MCF 10A (cell line): ENCODE data around the gene MFAP5. TPM values are rescaled to one million over a fixed set of nuclear protein-coding genes. Genes with fewer than 3 reads are reported as not detected.

Experiments
- Bru-seq: library from RNA; stranded (reverse); fragments of 400-500 nt; gene quantifications from one replicate; lab custom pipeline; 2021; lab: Mats Ljungman, UMichigan
- BruChase-seq, 2 experiments: library from RNA; stranded (reverse); fragments of 400-500 nt; gene quantifications; one replicate each; lab custom pipeline; 2021; lab: Mats Ljungman, UMichigan
- BruUV-seq: library from RNA; stranded (reverse); fragments of 400-500 nt; replicated peaks from 2 replicates; lab custom pipeline; 2021; lab: Mats Ljungman, UMichigan
- CTCF ChIA-PET: fragments of 300-600 bp; sonication (Branson Sonifier 250); formaldehyde crosslinking; extraction: SDS; loops from one replicate; lab custom pipeline; 2021; ENCODE audit warnings: antibody characterized with exemption, inconsistent platforms; lab: Yijun Ruan, JAX
- POLR2A ChIA-PET: fragments of 300-600, 350-650 bp; sonication (Branson Sonifier 250); formaldehyde crosslinking; extraction: SDS; loops from one replicate; lab custom pipeline; 2020; ENCODE audit warnings: antibody characterized with exemption, inconsistent platforms; lab: Yijun Ruan, JAX
- DNase-seq: peaks from one replicate; pipeline ENCODE4 v3.0.0-alpha.2; 2018; ENCODE audit not compliant: unreplicated experiment
- H3K27ac Mint-ChIP-seq: one replicate; pipeline ENCODE4 v1.8.0; 2022; ENCODE audit warnings: mild to moderate bottlenecking, low read depth, mixed read lengths; ENCODE audit not compliant: unreplicated experiment
- H3K27me3 Mint-ChIP-seq: one replicate; pipeline ENCODE4 v1.8.0; 2022; ENCODE audit warnings: mixed read lengths; ENCODE audit not compliant: insufficient read depth, unreplicated experiment
- H3K36me3 Mint-ChIP-seq: one replicate; pipeline ENCODE4 v1.8.0; 2022; ENCODE audit warnings: mild to moderate bottlenecking, moderate library complexity, mixed read lengths; ENCODE audit not compliant: insufficient read depth, unreplicated experiment
- H3K4me1 Mint-ChIP-seq: one replicate; pipeline ENCODE4 v1.8.0; 2022; ENCODE audit warnings: mixed read lengths; ENCODE audit not compliant: insufficient read depth, unreplicated experiment
- H3K4me3 Mint-ChIP-seq: one replicate; pipeline ENCODE4 v1.8.0; 2022; ENCODE audit warnings: mild to moderate bottlenecking, moderate library complexity, mixed read lengths; ENCODE audit not compliant: unreplicated experiment
- H3K9me3 Mint-ChIP-seq: one replicate; pipeline ENCODE4 v1.8.0; 2022; ENCODE audit warnings: mixed read lengths; ENCODE audit not compliant: unreplicated experiment
- intact Hi-C: fragments of 100-400 bp; cut with micrococcal nuclease; formaldehyde crosslinking; loops from 2 replicates; pipeline ENCODE4 v1.14.1; 2022
- long read RNA-seq: library from polyadenylated mRNA; stranded (forward); transcript quantifications from one replicate; pipeline ENCODE4 v2.0.0, GENCODE V29; 2022
- total RNA-seq: library from RNA; stranded (reverse); gene quantifications from 2 replicates; pipeline ENCODE4 v1.2.3, GENCODE V29; 2022
- TF ChIP-seq, protein P1 (sequence below): fragments of 200-600 bp; IDR thresholded peaks from one replicate; pipeline ENCODE4 v1.8.0; 2022; ENCODE audit warnings: antibody characterized with exemption, mild to moderate bottlenecking; ENCODE audit not compliant: unreplicated experiment

Gene MFAP5, protein sequence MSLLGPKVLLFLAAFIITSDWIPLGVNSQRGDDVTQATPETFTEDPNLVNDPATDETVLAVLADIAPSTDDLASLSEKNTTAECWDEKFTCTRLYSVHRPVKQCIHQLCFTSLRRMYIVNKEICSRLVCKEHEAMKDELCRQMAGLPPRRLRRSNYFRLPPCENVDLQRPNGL
- total RNA-seq (0.64 and 1.6 TPM in 2 replicates), Bru-seq, nascent RNA (percentile 25 among the genes with signal in this experiment), BruChase-seq, experiment 1, labeled RNA remaining after a 6-hour chase (percentile 18 among the genes with signal in this experiment), BruChase-seq, experiment 2, labeled RNA remaining after a 2-hour chase (percentile 29 among the genes with signal in this experiment)
- long read RNA-seq, partial matches to known transcripts = 0 of 3 reads
- long read RNA-seq, other reads (novel, unspliced or antisense) = 0 of 3 reads

DNA sequence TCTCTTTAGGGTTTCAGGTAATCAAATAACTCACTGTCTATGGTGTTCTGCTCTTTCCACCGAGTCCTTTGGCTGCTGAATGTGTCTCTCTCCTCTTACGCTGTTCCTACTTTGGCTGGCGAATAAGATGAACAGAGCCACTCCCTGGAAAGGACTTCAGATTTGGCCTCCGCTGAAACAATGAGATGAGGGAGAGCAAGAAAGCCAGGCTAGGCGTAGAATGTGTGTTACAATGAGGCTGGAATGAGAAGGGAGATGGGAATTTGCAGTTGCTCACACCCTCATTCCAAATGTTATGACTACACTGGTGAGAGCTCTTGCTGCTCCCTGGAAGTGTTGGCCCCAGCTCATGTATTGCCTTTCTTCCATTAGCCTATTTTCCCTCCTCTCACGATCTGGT lies at the start of gene MFAP5:
Gene MFAP5 (minus strand): TSS at position 234 of the 400 bp plus-strand sequence. CDS start 722 bp downstream, outside the sequence.
- Mint-ChIP-seq H3K27me3 (no peaks in the 10 kb centered on the region), H3K9me3 (no peaks in the 10 kb centered on the region), H3K27ac (no peak within 1 kb of the TSS), H3K36me3 (no peaks in the 10 kb centered on the region), H3K4me3 (no peak within 1 kb of the TSS), H3K4me1 (peaks cover 5% of the 10 kb centered on the region)
- DNase-seq = no peak
- CTCF ChIA-PET = interaction anchor here (1.0 kb wide), 1 partner anchor 228 kb away, joined by 8 read pairs; no protein-coding TSS in a partner anchor
- intact Hi-C loops = no loop called here
- no TSS peak for BruUV-seq
- TF ChIP-seq, protein P1, sequence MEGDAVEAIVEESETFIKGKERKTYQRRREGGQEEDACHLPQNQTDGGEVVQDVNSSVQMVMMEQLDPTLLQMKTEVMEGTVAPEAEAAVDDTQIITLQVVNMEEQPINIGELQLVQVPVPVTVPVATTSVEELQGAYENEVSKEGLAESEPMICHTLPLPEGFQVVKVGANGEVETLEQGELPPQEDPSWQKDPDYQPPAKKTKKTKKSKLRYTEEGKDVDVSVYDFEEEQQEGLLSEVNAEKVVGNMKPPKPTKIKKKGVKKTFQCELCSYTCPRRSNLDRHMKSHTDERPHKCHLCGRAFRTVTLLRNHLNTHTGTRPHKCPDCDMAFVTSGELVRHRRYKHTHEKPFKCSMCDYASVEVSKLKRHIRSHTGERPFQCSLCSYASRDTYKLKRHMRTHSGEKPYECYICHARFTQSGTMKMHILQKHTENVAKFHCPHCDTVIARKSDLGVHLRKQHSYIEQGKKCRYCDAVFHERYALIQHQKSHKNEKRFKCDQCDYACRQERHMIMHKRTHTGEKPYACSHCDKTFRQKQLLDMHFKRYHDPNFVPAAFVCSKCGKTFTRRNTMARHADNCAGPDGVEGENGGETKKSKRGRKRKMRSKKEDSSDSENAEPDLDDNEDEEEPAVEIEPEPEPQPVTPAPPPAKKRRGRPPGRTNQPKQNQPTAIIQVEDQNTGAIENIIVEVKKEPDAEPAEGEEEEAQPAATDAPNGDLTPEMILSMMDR = no peak
- POLR2A ChIA-PET = no interaction called here

GRCh38 chr12:8709124-8709830 lies 46.7 kb upstream of the MFAP5 start:
- CTCF ChIA-PET = interaction anchor here (0.7 to 2.0 kb wide), 3 partner anchors 28 to 181 kb away, joined by 3 to 10 read pairs (median 5); no protein-coding TSS in a partner anchor
- H3K4me3 Mint-ChIP-seq = peak overlapping the region; percentile 52
- TF ChIP-seq, protein P1 = no peak
- peak overlapping the region; percentile 27 for H3K27ac Mint-ChIP-seq
- no peak for DNase-seq
- no peaks in the 10 kb centered on the region for H3K9me3 Mint-ChIP-seq
- intact Hi-C loops = no loop called here
- H3K27me3 Mint-ChIP-seq = no peaks in the 10 kb centered on the region
- no TSS peak for BruUV-seq
- H3K36me3 Mint-ChIP-seq = peaks cover 12% of the 10 kb centered on the region
- POLR2A ChIA-PET = interaction anchor here (0.6 to 1.0 kb wide), 3 partner anchors 13 to 1790 kb away, joined by 3 read pairs; no protein-coding TSS in a partner anchor
- no peaks in the 10 kb centered on the region for H3K4me1 Mint-ChIP-seq

GRCh38 chr12:8702159-8702558 lies 39.5 kb upstream of the MFAP5 start:
- TF ChIP-seq, protein P1 = no peak
- Mint-ChIP-seq H3K4me1 (peaks cover 13% of the 10 kb centered on the region), H3K9me3 (no peaks in the 10 kb centered on the region), H3K27me3 (no peaks in the 10 kb centered on the region), H3K27ac (no peak overlapping the region), H3K4me3 (no peak overlapping the region), H3K36me3 (no peaks in the 10 kb centered on the region)
- POLR2A ChIA-PET = interaction anchor here (0.6 to 2.7 kb wide), 5 partner anchors 10 to 248 kb away, joined by 3 to 9 read pairs (median 3); no protein-coding TSS in a partner anchor
- intact Hi-C loops = no loop called here
- no peak for DNase-seq
- CTCF ChIA-PET = interaction anchor here (0.6 to 3.1 kb wide), 11 partner anchors 14 to 1513 kb away, joined by 3 to 14 read pairs (median 3); partner anchors contain the start of gene M6PR
- BruUV-seq = no TSS peak
